ENCODE data around the gene ZNF93. TPM values are rescaled to one million over a fixed set of nuclear protein-coding genes. Genes with fewer than 3 reads are reported as not detected.
A peak's percentile ranks its signal among the peaks of the same experiment; 100 is the strongest.
"Not testable (repeated sequence)": the region's sequence is repeated elsewhere in the genome, so short reads cannot be mapped to it uniquely, and the experiment has no call there.

ZNF93 gene
- polyA plus RNA-seq, 3 donors = 14.5 to 19.3 (median 16.6) TPM

DNA sequence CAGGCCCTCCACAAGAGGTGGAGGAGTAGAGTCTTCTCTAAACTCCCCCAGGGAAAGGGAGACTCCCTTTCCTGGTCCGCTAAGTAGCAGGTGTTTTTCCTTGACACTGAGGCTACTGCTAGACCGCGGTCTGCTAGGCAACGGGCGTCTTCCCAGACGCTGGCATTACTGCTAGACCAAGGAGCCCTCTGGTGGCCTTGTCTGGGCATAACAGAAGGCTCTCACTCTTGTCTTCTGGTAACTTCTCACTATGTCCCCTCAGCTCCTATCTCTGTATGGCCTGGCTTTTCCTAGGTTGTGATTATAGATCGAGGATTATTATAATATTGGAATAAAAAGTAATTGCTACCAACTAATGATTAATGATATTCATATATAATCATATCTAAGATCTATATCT, 29.7 kb downstream of the ZNF93 start:
- not testable (repeated sequence) for DNase-seq

DNA sequence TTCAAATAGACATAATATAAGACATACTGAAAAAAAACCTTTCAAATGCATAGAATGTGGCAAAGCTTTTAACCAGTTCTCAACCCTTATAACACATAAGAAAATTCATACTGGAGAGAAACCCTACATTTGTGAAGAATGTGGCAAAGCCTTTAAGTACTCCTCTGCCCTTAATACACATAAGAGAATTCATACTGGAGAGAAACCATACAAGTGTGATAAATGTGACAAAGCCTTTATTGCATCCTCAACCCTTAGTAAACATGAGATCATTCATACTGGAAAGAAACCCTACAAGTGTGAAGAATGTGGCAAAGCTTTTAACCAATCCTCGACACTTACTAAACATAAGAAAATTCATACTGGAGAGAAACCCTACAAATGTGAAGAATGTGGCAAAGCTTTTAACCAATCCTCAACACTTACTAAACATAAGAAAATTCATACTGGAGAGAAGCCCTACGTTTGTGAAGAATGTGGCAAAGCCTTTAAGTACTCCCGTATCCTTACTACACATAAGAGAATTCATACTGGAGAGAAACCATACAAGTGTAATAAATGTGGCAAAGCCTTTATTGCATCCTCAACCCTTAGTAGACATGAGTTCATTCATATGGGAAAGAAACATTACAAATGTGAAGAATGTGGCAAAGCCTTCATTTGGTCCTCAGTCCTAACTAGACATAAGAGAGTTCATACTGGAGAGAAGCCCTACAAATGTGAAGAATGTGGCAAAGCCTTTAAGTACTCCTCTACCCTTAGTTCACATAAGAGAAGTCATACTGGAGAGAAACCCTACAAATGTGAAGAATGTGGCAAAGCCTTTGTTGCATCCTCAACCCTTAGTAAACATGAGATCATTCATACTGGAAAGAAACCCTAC, 32.9 kb downstream of the ZNF93 start:
- not testable (repeated sequence) for DNase-seq

DNA sequence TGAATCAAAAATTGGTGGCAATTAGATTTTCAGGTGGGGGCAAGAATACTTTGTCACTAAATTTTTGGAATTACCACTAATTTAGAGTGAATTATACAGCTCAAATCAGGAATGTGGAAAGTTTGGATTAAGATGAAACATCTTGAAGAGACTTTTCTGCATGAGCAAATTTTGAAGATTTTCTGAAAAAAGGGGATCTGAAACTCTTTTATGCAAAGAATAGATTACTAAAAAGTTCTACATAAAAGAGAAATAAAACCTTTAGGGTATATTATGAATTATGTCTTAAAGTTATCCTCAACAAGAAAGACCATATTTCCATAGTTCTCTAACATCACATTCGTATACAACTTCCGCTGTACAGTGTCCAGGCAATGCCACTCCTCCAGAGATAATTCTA, 36.7 kb downstream of the ZNF93 start:
- no peak for DNase-seq

DNA sequence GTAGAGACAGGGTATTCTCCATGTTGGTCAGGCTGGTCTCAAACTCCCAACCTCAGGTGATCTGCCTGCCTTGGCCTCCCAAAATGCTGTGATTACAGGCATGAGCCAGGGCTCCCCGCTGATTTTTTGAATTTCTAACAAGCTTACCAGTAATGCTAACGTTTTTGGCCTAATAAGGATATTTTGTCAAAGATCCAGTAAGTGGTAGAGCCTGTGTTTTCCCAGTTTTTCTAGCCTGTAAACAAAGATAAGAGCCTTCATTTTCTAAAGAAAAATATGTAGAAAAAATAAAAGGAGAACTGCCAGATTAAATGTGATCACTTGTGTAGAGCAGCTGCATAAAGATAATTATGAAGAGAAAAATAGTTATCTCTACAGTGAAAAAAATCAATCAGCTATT, 37.7 kb downstream of the ZNF93 start:
- DNase-seq = no peak

DNA sequence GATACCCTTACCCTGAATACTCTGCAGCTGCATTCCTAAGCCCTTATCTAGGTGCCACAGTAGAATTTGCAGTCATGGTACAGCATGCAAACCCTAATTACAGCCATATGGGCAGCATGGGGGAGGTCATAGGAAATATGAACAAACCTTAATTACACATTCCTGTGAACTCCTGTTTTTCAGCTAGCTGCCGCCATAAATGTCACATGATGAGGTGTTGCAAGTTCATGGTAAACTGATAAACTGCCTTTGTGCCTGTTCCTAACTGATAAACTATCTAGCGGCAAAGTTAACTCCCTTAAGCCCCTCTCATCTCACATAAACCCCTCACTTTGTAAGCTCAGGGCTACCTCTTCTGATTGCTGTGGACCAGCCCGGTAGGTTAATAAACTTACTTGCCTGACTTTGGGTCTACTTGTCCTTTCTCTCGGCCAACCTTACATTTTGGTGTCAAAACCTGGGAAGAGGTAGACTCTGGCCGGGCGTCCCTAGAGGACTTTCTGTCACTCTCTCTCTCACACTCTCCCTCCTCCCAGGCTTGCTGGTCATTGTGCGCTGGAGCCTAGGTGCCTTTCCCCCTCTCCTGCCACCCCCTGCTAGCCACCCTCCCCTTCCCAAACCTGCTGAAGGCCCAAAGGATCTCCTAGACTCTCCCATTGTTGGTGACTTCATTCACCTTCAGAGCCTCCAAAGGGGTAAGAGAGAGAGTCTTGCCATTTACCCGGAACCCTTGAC, 43.3 kb downstream of the ZNF93 start:
- no peak for DNase-seq

DNA sequence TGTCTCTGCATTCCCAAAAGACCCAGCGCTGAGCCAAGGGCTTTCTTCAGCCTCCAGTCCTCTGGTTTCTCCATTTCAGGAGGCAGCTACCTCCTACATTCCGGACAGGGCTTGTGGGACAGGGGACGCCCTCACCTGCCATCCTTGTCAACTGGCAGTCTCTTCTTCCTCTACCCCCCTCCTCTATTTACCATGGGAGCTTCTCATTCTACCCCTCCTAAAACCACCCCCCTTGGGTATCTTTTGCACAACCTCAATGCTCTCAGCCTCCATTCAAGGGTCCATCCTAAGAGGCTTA, 43.8 kb downstream of the ZNF93 start:
- no peak for DNase-seq

DNA sequence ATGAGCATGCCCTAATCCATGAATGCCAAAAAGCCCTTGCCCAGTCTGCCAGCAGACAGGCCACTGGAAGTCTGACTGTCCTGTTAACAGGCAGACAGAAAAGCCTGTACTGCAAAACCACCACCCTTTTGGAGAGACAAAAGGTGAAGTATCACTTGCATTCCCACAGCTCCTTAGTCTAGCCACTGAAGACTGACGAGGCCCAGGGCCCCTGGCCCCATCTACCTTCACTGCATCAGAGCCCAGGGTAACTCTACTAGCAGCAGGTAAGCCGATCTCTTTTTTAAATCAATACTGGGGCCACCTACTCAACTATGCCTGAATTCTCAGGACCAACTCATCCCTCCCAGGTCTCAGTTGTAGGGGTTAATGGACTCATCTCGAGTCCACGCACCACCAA, 45.5 kb downstream of the ZNF93 start:
- no peak for DNase-seq

DNA sequence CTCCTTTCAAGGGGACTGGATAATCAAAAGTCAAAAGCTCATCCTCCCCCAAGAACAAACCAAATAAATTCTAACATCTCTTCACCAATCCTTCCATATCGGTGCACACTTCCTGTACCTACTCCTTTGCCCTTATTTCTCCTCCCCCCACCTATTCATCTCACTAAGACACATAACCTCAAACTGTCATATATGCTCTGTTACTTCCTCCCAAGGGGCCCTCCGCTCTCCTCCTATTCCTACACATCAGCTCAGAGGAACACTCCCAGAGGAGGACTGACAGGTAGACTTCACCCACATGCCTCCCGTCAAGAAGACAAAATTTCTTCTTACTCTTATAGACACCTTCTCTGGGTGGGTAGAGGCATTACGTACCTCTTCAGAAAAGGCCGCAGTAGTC, 48.1 kb downstream of the ZNF93 start:
- no peak for DNase-seq

DNA sequence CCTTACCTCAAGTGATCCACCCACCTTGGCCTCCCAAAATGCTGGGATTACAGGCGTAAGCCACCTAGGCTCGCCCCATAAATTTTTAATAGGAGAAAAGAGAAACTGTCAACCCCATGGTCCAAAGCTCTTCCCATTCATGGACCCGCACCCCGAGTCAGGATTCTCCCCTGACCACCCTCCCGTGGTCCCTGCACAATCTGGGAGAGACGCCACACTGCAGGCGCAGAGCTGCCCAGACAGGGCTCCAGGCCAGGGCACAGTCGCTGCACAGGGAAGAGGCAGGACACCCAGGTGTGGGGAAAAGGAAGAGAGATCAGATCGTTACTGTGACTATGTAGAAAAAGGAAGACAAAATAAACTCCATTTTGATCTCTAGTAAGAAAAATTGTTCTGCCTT, 54.5 kb downstream of the ZNF93 start:
- DNase-seq = no peak

DNA sequence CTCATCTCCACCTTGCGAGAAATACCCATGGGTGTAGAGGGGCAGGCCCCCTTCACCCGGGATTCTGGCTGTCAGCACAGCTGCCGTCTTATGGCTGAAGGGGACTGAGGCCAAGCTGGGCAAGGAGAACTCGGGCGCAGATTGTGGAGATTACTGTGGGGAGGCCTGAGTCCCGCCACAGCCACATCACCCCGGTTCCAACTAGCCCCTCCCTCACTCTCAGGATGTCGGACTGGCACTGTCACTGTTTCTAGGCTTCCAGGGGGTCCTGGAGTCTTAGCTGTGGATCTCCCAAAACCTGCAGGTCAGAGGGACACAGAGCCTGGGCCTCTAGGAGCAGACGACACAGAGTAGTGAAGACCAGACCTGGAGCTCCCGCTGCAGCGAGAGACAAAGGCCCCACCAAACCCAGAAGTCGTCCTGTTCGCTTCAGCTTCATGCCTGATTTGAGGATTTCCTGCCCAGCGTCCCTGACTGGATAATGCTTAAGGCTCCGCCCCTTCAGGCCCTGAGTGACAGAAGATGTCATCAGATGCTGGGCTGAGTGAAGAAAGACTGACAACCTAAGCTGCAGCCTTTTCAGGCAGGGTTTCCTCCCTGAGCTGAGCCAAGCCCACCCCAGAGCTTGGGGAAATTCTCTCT, 55.8 kb downstream of the ZNF93 start:
- peak; percentile 4 for DNase-seq

DNA sequence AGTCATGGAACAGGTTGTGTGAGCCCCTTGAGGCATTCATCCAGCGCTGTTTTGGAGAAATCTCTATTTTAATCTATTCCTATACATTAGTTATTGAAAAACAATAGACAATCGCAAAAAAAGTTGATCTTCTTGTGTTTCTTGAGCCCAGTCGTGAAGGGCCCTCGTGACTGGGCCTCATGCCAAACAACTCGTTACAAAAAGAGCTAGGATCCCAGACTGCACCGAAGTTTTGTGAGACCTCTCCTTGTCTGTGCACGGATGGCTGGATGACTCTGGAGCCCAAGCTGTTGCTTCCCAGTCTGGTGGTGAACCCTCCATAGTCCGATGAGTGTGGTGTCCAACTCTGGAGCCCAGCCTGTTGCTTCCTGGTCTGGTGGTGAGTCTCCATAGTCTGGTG, 57.0 kb downstream of the ZNF93 start:
- not testable (repeated sequence) for DNase-seq

DNA sequence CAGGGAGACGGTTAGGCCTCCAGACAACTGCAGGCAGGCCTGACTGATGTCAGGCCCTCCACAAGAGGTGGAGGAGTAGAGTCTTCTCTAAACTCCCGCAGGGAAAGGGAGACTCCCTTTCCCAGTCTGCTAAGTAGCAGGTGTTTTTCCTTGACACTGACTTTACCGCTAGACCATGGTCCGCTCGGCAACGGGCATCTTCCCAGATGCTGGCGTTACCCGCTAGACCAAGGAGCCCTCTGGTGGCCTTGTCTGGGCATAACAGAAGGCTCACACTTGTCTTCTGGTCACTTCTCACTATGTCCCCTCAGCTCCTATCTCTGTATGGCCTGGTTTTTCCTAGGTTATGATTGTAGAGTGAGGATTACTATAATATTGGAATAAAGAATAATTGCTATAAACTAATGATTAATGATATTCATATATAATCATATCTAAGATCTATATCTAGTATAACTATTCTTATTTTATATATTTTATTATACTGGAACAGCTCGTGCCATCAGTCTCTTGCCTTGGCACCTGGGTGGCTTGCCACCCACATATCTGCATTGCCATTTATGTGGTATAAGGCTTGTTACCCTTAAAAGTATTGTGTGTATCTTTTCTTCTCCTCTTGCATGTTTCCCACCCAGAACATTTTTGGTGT, 58.5 kb downstream of the ZNF93 start:
- peak; percentile 71 for DNase-seq

DNA sequence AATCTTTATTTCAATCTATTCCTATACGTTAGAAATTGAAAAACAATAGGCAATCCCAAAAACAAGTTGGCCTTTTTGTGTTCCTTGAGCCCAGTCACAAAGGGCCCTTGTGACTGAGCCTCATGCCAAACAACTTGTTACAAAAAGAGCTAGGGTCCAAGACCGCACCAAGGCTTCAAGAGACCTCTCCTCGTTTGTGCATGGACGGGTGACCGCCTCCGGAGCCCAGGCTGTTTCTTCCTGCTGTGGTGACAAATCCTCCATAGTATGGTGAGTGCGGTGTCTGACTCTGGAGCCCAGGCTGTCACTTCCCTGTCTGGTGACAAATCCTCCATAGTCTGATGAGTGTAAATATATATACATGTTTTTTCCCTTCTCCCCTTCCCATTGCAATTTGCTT, 63.7 kb downstream of the ZNF93 start:
- no peak for DNase-seq

DNA sequence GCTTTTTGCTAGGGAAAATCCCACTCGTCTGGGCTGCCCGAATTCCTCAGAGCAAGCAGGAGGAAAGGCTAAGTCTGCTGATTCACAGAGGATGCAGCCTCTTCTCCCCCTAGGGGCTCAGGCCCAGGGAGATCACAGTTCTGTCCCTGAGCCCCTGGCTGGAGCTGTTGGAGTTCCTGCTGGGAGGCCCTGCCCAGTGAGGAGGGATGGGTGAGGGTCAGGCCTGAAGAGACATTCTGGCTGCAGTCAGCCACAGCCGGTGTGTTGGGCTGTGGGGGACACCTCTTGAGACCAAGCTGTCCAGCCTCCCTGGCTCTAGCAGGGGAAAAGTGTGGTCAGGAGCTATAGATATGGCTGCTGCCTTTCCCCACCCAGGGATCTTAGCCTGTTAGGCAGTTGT, 65.4 kb downstream of the ZNF93 start:
- DNase-seq = not testable (repeated sequence)

DNA sequence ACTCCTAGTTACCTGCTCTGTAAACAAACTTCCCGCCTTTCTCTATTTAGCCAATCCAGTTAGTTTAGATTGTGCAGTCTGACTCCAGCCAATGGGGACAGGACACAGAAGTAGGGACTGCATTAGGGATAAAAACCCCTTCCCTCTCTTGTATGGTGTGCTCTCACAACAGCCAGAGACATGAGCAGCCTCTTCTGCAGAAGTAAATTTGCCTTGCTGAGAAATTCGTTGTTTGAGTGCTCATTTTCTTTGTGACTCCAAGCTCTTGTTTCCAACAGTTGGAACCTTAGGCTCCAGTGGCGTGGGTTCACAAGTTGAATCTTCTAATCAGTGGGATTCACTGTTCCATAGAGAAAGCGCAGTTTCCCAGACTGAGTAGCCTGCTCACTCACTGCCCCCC, 66.1 kb downstream of the ZNF93 start:
- no peak for DNase-seq

Other genes with a start within 250 kb of the ZNF93 start
- 10 to 100 TPM; 55.3 to 66.9 (median 59.9) TPM for gene ATP13A1, start 237.3 kb upstream of the ZNF93 start, polyA plus RNA-seq (ENCODE audit: insufficient read length in 3 of 3)
- gene ZNF101, start 232.1 kb upstream of the ZNF93 start, polyA plus RNA-seq (ENCODE audit: insufficient read length in 3 of 3) = 10 to 100 TPM; 13.2 to 18.4 (median 15.1) TPM
- gene ZNF14, start 167.8 kb upstream of the ZNF93 start, polyA plus RNA-seq (ENCODE audit: insufficient read length in 3 of 3) = 10 to 100 TPM; 12.4 to 15.7 (median 12.5) TPM
- 10 to 100 TPM; 27.4 to 41.0 (median 34.3) TPM for gene ZNF506, start 79.2 kb upstream of the ZNF93 start, polyA plus RNA-seq (ENCODE audit: insufficient read length in 3 of 3)
- 10 to 100 TPM; 29.0 to 37.7 (median 31.3) TPM for gene ZNF253, start 35.1 kb upstream of the ZNF93 start, polyA plus RNA-seq (ENCODE audit: insufficient read length in 3 of 3)
- gene ZNF682, start 138.6 kb downstream of the ZNF93 start, polyA plus RNA-seq (ENCODE audit: insufficient read length in 3 of 3) = 10 to 100 TPM; 11.8 to 20.8 (median 19.4) TPM
- gene ZNF90, start 177.1 kb downstream of the ZNF93 start, polyA plus RNA-seq (ENCODE audit: insufficient read length in 3 of 3) = 10 to 100 TPM; 11.2 to 21.8 (median 17.9) TPM

All from renal pelvis (tissue), 4 donors.